Neural progenitor cell (in vitro differentiated cells): Measurements from ENCODE around the gene HSPB2. TPM values are rescaled to one million over a fixed set of nuclear protein-coding genes. Genes with fewer than 3 reads are reported as not detected.

Source experiments
- DNase-seq: peaks from one replicate; pipeline ENCODE4 v3.0.0-alpha.2; 2016; ENCODE audit warnings: low spot score
- H2AFZ ChIP-seq: fragments of 200-600 bp; sonication (generic); replicated peaks from 2 replicates; pipeline ENCODE4 v1.6.1; 2016; ENCODE audit warnings: antibody characterized with exemption
- H3F3A ChIP-seq: fragments of 200-600 bp; sonication (generic); 2 replicates; pipeline ENCODE4 v1.6.1; 2016; ENCODE audit warnings: antibody characterized with exemption, low read depth
- H3K27ac ChIP-seq: fragments of 200-600 bp; sonication (generic); 2 replicates; pipeline ENCODE4 v1.5.1; 2016; ENCODE audit warnings: mild to moderate bottlenecking
- H3K27me3 ChIP-seq: fragments of 200-600 bp; sonication (generic); 2 replicates; pipeline ENCODE4 v1.6.1; 2016; ENCODE audit warnings: mild to moderate bottlenecking, moderate library complexity
- H3K36me3 ChIP-seq: fragments of 200-600 bp; sonication (generic); 2 replicates; pipeline ENCODE4 v1.5.1; 2016
- H3K4me1 ChIP-seq: fragments of 200-600 bp; sonication (generic); 2 replicates; pipeline ENCODE4 v1.6.1; 2016; ENCODE audit warnings: mixed run types
- H3K4me2 ChIP-seq: fragments of 200-600 bp; sonication (generic); 2 replicates; pipeline ENCODE4 v1.6.1; 2016
- H3K4me3 ChIP-seq: fragments of 200-600 bp; sonication (generic); 2 replicates; pipeline ENCODE4 v1.5.1; 2016
- H3K79me2 ChIP-seq: fragments of 200-600 bp; sonication (generic); 2 replicates; pipeline ENCODE4 v1.6.1; 2016; ENCODE audit warnings: low read depth
- H3K9ac ChIP-seq: fragments of 200-600 bp; sonication (generic); 2 replicates; pipeline ENCODE4 v1.6.1; 2016
- H3K9me3 ChIP-seq: fragments of 200-600 bp; sonication (generic); 2 replicates; pipeline ENCODE4 v1.5.1; 2016; ENCODE audit warnings: low read depth
- H4K20me1 ChIP-seq: fragments of 200-600 bp; sonication (generic); 2 replicates; pipeline ENCODE4 v1.6.1; 2016; ENCODE audit warnings: low read depth
- H3K27ac Mint-ChIP-seq: 3 replicates; pipeline ENCODE4 v1.8.0; 2021; ENCODE audit warnings: mixed read lengths
- H3K27me3 Mint-ChIP-seq: 2 replicates; pipeline ENCODE4 v1.8.0; 2022; ENCODE audit warnings: low read depth, mild to moderate bottlenecking, inconsistent platforms, moderate library complexity, mixed read lengths; ENCODE audit not compliant: insufficient read depth
- H3K36me3 Mint-ChIP-seq: 3 replicates; pipeline ENCODE4 v1.8.0; 2021; ENCODE audit warnings: mixed read lengths
- H3K4me1 Mint-ChIP-seq: 3 replicates; pipeline ENCODE4 v1.8.0; 2021; ENCODE audit warnings: mixed read lengths
- H3K4me3 Mint-ChIP-seq: 3 replicates; pipeline ENCODE4 v1.8.0; 2021; ENCODE audit warnings: mild to moderate bottlenecking, moderate library complexity, mixed read lengths
- H3K9me3 Mint-ChIP-seq: 3 replicates; pipeline ENCODE4 v1.8.0; 2020; ENCODE audit warnings: mixed read lengths
- CTCF ChIP-seq: fragments of 200-600 bp; sonication (generic); IDR thresholded peaks from 2 replicates; pipeline ENCODE4 v1.5.1; 2017; ENCODE audit warnings: antibody characterized with exemption, mild to moderate bottlenecking
- EZH2 ChIP-seq: fragments of 200-600 bp; sonication (generic); IDR thresholded peaks from 2 replicates; pipeline ENCODE4 v1.6.1; 2017; ENCODE audit warnings: antibody characterized with exemption, mild to moderate bottlenecking, moderate library complexity
- EZH2phosphoT487 ChIP-seq: fragments of 200-600 bp; sonication (generic); IDR thresholded peaks from 2 replicates; pipeline ENCODE4 v1.6.1; 2017; ENCODE audit warnings: antibody characterized with exemption
- total RNA-seq: library from RNA; depleted of rRNA; stranded (reverse); fragments of >200 nt; gene quantifications from 2 replicates; pipeline ENCODE4 v1.2.3, GENCODE V29; 2015; ENCODE audit warnings: low replicate concordance

The HSPB2 gene
- total RNA-seq, 1 donor from 2014 or later: not detected

GRCh38 chr11:111916768-111917167, 4.2 kb downstream of the HSPB2 start:
- H3K27me3 ChIP-seq: no peaks in the 10 kb centered on the region
- no peak overlapping the region for H3K4me3 Mint-ChIP-seq
- no peaks in the 10 kb centered on the region for H3K9me3 ChIP-seq
- TF ChIP-seq EZH2phosphoT487 (no peak), EZH2 (no peak), CTCF (no peak)
- peaks cover 4% of the 10 kb centered on the region for H3K27me3 Mint-ChIP-seq
- peaks cover 9% of the 10 kb centered on the region for H3K4me1 ChIP-seq
- H3K27ac ChIP-seq: no peak overlapping the region
- H3K27ac Mint-ChIP-seq: no peak overlapping the region
- H3K9ac ChIP-seq: no peak overlapping the region
- H3F3A ChIP-seq: no peaks in the 10 kb centered on the region
- H3K36me3 Mint-ChIP-seq: no peaks in the 10 kb centered on the region
- no peak for DNase-seq
- H4K20me1 ChIP-seq: no peaks in the 10 kb centered on the region
- H3K4me2 ChIP-seq: no peak overlapping the region
- peaks cover 3% of the 10 kb centered on the region for H3K4me1 Mint-ChIP-seq
- no peaks in the 10 kb centered on the region for H3K9me3 Mint-ChIP-seq
- H3K36me3 ChIP-seq: no peaks in the 10 kb centered on the region
- no peaks in the 10 kb centered on the region for H3K79me2 ChIP-seq
- no peak overlapping the region for H3K4me3 ChIP-seq
- no peak overlapping the region for H2AFZ ChIP-seq

- DNase-seq: no peak
- no peaks in the 10 kb centered on the region for H3F3A ChIP-seq
- Mint-ChIP-seq H3K36me3 (no peaks in the 10 kb centered on the region), H3K4me1 (peaks cover 2% of the 10 kb centered on the region), H3K4me3 (no peak overlapping the region), H3K9me3 (no peaks in the 10 kb centered on the region), H3K27me3 (peaks cover 4% of the 10 kb centered on the region), H3K27ac (no peak overlapping the region)
- peaks cover 3% of the 10 kb centered on the region for H3K4me1 ChIP-seq
- no peak overlapping the region for H3K4me2 ChIP-seq
- no peak overlapping the region for H3K9ac ChIP-seq
- H3K27ac ChIP-seq: no peak overlapping the region
- H3K79me2 ChIP-seq: no peaks in the 10 kb centered on the region
- H2AFZ ChIP-seq: no peak overlapping the region
- H3K9me3 ChIP-seq: no peaks in the 10 kb centered on the region
- H3K36me3 ChIP-seq: no peaks in the 10 kb centered on the region
- no peaks in the 10 kb centered on the region for H4K20me1 ChIP-seq
- no peak for TF ChIP-seq EZH2
- H3K27me3 ChIP-seq: no peaks in the 10 kb centered on the region
- no peak overlapping the region for H3K4me3 ChIP-seq
Observed at GRCh38 chr11:111917312-111917711, 4.8 kb downstream of the HSPB2 start.

- Mint-ChIP-seq H3K27ac (no peak overlapping the region), H3K4me1 (peaks cover 3% of the 10 kb centered on the region), H3K9me3 (no peaks in the 10 kb centered on the region), H3K4me3 (no peak overlapping the region), H3K27me3 (peaks cover 4% of the 10 kb centered on the region), H3K36me3 (no peaks in the 10 kb centered on the region)
- H3K27me3 ChIP-seq: no peaks in the 10 kb centered on the region
- H2AFZ ChIP-seq: no peak overlapping the region
- H3K79me2 ChIP-seq: no peaks in the 10 kb centered on the region
- DNase-seq: no peak
- H3K9ac ChIP-seq: no peak overlapping the region
- H3K4me3 ChIP-seq: no peak overlapping the region
- no peak overlapping the region for H3K4me2 ChIP-seq
- no peaks in the 10 kb centered on the region for H4K20me1 ChIP-seq
- no peaks in the 10 kb centered on the region for H3K36me3 ChIP-seq
- H3K27ac ChIP-seq: no peak overlapping the region
- H3K9me3 ChIP-seq: no peaks in the 10 kb centered on the region
- H3K4me1 ChIP-seq: peaks cover 4% of the 10 kb centered on the region
- no peaks in the 10 kb centered on the region for H3F3A ChIP-seq
- TF ChIP-seq EZH2phosphoT487: no peak
- no peak for TF ChIP-seq EZH2
- no peak for TF ChIP-seq CTCF
Observed at GRCh38 chr11:111917788-111918187, 5.3 kb downstream of the HSPB2 start.

GRCh38 chr11:111918390-111919256, 6.1 kb downstream of the HSPB2 start, which contains the start of gene C11orf52:
Gene C11orf52, plus strand, starts transcription at chr11:111918913. Its CDS starts 60 bp downstream, at chr11:111918973.
- H3K9me3 ChIP-seq: no peaks in the 10 kb centered on the region
- no peak within 1 kb of the TSS for H3K9ac ChIP-seq
- no peaks in the 10 kb centered on the region for H3K79me2 ChIP-seq
- no peak within 1 kb of the TSS for H3K27ac ChIP-seq
- peak within 1 kb of the TSS; percentile 74 for H3K27ac Mint-ChIP-seq
- no peak within 1 kb of the TSS for H3K4me3 Mint-ChIP-seq
- peak within 1 kb of the TSS; percentile 68 for H2AFZ ChIP-seq
- no peaks in the 10 kb centered on the region for H3K9me3 Mint-ChIP-seq
- peaks cover 11% of the 10 kb centered on the region for H3K4me1 Mint-ChIP-seq
- H3F3A ChIP-seq: peaks cover 2% of the 10 kb centered on the region
- no peaks in the 10 kb centered on the region for H3K36me3 ChIP-seq
- H3K4me2 ChIP-seq: peak within 1 kb of the TSS; percentile 34
- no peaks in the 10 kb centered on the region for H4K20me1 ChIP-seq
- no peaks in the 10 kb centered on the region for H3K27me3 ChIP-seq
- H3K4me3 ChIP-seq: no peak within 1 kb of the TSS
- H3K4me1 ChIP-seq: peaks cover 12% of the 10 kb centered on the region
- TF ChIP-seq CTCF (no peak), EZH2 (no peak), EZH2phosphoT487 (no peak)
- no peaks in the 10 kb centered on the region for H3K36me3 Mint-ChIP-seq
- DNase-seq: peak; percentile 45
- H3K27me3 Mint-ChIP-seq: peaks cover 4% of the 10 kb centered on the region
